ENCODE measurements around the gene KRT77. TPM values are rescaled to one million over a fixed set of nuclear protein-coding genes. Genes with fewer than 3 reads are reported as not detected.

Gene KRT77
- total RNA-seq, 4 donors from 2014 or later: 122 to 659 (median 243) TPM

DNA sequence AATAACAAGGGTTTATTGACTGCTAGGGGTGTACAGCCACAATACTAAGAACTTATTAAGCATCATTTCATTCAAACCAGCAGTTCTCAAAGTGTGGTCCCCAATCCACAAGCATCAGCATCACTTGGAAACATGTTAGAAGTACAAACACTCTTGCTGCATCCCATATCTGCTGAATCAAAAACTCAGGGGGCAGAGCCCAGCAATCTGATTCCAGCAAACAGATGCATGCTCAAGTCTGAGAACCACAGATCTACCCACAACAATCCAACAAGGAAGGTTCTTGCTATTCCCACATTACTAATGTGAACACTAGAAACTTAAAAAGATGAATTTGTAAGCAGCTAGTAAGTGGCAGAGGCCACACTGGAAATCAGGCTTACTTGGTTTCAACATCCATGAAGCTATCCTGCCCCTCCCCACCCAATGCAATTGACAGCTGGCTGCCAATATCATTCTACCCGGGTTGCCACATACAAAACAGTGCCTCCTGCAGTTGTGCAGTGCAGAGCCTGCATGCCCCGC, 6.2 kb downstream of the KRT77 start:
- WGBS, 2 donors: 62 to 63% methylated on average over 2 of the region's 2 CpGs
- TF ChIP-seq, protein P1, sequence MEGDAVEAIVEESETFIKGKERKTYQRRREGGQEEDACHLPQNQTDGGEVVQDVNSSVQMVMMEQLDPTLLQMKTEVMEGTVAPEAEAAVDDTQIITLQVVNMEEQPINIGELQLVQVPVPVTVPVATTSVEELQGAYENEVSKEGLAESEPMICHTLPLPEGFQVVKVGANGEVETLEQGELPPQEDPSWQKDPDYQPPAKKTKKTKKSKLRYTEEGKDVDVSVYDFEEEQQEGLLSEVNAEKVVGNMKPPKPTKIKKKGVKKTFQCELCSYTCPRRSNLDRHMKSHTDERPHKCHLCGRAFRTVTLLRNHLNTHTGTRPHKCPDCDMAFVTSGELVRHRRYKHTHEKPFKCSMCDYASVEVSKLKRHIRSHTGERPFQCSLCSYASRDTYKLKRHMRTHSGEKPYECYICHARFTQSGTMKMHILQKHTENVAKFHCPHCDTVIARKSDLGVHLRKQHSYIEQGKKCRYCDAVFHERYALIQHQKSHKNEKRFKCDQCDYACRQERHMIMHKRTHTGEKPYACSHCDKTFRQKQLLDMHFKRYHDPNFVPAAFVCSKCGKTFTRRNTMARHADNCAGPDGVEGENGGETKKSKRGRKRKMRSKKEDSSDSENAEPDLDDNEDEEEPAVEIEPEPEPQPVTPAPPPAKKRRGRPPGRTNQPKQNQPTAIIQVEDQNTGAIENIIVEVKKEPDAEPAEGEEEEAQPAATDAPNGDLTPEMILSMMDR (IDR thresholded peaks at IDR 0.05): no peak
- TF ChIP-seq POLR2A (IDR thresholded peaks at IDR 0.05): no peak
- no peak overlapping the region for H3K4me3 ChIP-seq (ENCODE audit: low read depth, poor library complexity, severe bottlenecking)
- intact Hi-C loops (cut with DNase I; ENCODE audit: low total_unique reads): no loop called here
- no peak for DNase-seq (ENCODE audit: low spot score in 2 of 2)

DNA sequence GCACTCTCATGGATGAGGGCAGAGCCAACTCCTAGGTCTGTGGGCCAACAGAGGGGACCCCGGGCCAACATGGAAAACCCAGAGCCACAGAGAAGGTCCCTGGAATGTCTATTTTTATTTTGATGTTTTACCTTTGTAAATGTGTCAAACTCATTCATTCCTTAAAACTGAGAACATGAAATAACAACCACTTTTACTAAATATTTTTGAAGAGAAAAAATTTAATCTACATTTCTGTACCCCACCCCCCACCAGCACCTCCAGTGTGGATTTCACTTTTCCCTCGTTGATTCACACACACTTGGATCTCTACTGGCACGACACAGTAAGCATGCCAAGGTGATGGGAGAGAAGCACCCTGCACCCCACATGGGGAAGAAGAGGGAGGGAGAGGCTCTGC, 6.7 kb downstream of the KRT77 start:
- no peak for DNase-seq (ENCODE audit: low spot score in 2 of 2)
- intact Hi-C loops (cut with DNase I; ENCODE audit: low total_unique reads): no loop called here
- H3K4me3 ChIP-seq (ENCODE audit: low read depth, poor library complexity, severe bottlenecking): no peak overlapping the region
- TF ChIP-seq, protein P1 (IDR thresholded peaks at IDR 0.05): no peak
- TF ChIP-seq POLR2A (IDR thresholded peaks at IDR 0.05): no peak
- WGBS, 2 donors: 65 to 71% methylated on average over 3 of the region's 3 CpGs

DNA sequence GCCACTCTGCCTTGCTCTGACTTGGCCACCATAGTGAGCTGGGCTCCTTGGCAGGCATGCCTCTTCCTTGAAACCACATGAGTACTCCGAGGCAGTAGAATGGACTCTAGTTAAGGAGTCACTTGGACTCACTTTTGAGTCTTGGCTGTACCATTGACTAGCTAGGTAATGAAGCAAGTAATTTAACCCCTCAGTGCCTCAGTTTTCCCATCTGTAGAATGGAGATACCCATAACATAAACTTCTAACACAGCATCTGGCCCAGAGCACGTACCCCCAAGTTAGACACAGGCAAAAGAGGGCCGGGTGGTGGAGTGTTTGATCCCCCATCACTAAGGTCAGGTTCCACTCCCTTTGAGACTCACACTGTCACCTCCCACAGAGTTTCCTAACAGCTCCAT, 8.3 kb downstream of the KRT77 start:
- intact Hi-C loops (cut with DNase I; ENCODE audit: low total_unique reads): no loop called here
- no peak overlapping the region for H3K4me3 ChIP-seq (ENCODE audit: low read depth, poor library complexity, severe bottlenecking)
- WGBS, 2 donors: 75 to 82% methylated on average over 3 of the region's 3 CpGs
- DNase-seq (ENCODE audit: low spot score in 2 of 2): no peak
- TF ChIP-seq, protein P1 (IDR thresholded peaks at IDR 0.05): no peak
- TF ChIP-seq POLR2A (IDR thresholded peaks at IDR 0.05): no peak

DNA sequence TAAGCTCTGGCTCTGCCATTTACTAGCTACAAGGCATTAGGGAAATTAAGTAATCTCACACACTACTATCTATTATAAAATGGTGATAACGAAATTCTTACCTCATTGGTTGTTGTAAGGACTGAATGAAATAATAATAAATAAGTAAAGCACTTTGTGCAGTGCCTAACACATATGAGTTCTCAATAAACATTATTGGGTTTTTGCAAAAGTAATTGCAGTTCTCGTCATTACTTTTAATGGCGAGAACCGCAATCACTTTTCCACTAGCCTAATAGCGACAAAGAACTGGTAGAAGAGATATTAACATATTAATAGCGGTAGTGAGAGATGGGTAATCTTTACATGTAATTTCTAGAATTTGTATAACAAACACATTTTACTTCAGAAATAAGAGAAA, 9.2 kb downstream of the KRT77 start:
- WGBS, 2 donors: 91% methylated on average over 6 of the region's 6 CpGs
- TF ChIP-seq, protein P1 (IDR thresholded peaks at IDR 0.05): no peak
- no peak for TF ChIP-seq POLR2A (IDR thresholded peaks at IDR 0.05)
- no peak overlapping the region for H3K4me3 ChIP-seq (ENCODE audit: low read depth, poor library complexity, severe bottlenecking)
- intact Hi-C loops (cut with DNase I; ENCODE audit: low total_unique reads): no loop called here
- no peak for DNase-seq (ENCODE audit: low spot score in 2 of 2)

DNA sequence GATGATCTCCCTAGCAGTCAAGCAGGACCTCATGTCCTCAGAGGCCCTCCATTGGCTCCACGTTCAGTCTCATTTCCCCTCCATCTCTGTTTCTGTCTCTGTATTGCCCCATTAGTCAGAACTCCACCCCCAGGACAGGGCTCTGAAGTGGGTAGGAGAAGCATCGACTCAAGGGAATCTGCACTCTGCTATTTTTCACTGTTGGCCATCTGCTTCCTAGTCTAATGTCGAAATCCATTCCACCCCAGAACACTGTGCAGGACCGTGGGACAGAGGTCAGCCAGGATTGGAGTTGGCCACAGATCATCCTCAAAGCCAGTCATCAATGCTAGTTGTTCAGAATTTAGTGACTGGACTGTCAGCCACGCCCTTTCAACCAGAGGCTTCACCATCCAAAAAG, 10.1 kb downstream of the KRT77 start:
- intact Hi-C loops (cut with DNase I; ENCODE audit: low total_unique reads): no loop called here

More for the DNA sequence above, 10.1 kb downstream of the KRT77 start:
- H3K4me3 ChIP-seq (ENCODE audit: low read depth, poor library complexity, severe bottlenecking): no peak overlapping the region
- DNase-seq (ENCODE audit: low spot score in 2 of 2): no peak
- WGBS, 2 donors: 76 to 78% methylated on average over 5 of the region's 5 CpGs
- TF ChIP-seq POLR2A (IDR thresholded peaks at IDR 0.05): no peak
- TF ChIP-seq, protein P1 (IDR thresholded peaks at IDR 0.05): no peak

All from lower leg skin (tissue), 4 donors.